IPS-18a (cell line): ENCODE measurements around the gene NXN.
"Not testable (repeated sequence)": the region's sequence is repeated elsewhere in the genome, so short reads cannot be mapped to it uniquely, and the experiment has no call there.

Source experiments
- H3K27ac ChIP-seq: one replicate; pipeline ENCODE4 v1.5.1; 2013; ENCODE audit warnings: low read length
- H3K27me3 ChIP-seq: one replicate; pipeline ENCODE4 v1.6.1; 2013; ENCODE audit warnings: mild to moderate bottlenecking, low read length; ENCODE audit not compliant: control insufficient read depth, insufficient read depth
- H3K36me3 ChIP-seq: one replicate; pipeline ENCODE4 v1.6.1; 2013; ENCODE audit warnings: low read depth, low read length; ENCODE audit not compliant: control insufficient read depth
- H3K4me1 ChIP-seq: one replicate; pipeline ENCODE4 v1.6.1; 2013; ENCODE audit warnings: low read depth, low read length; ENCODE audit not compliant: control insufficient read depth
- H3K4me3 ChIP-seq: one replicate; pipeline ENCODE4 v1.5.1; 2013; ENCODE audit warnings: low read length
- H3K9ac ChIP-seq: one replicate; pipeline ENCODE4 v1.6.1; 2013; ENCODE audit warnings: mild to moderate bottlenecking, low read length, moderate library complexity
- H3K9me3 ChIP-seq: one replicate; pipeline ENCODE4 v1.6.1; 2013; ENCODE audit warnings: low read depth, low read length; ENCODE audit not compliant: control insufficient read depth

The NXN gene

GRCh38 chr17:905708-906107 is 73.9 kb downstream of the NXN start:
- not testable (repeated sequence) for H3K36me3 ChIP-seq, H3K9me3 ChIP-seq, H3K27me3 ChIP-seq, H3K4me3 ChIP-seq, H3K27ac ChIP-seq, H3K9ac ChIP-seq
- peaks cover 17% of the 10 kb centered on the region for H3K4me1 ChIP-seq

- Histone ChIP-seq H3K4me1 (peaks cover 13% of the 10 kb centered on the region), H3K27me3 (no peaks in the 10 kb centered on the region), H3K4me3 (no peak overlapping the region), H3K9me3 (no peaks in the 10 kb centered on the region), H3K27ac (no peak overlapping the region), H3K36me3 (no peaks in the 10 kb centered on the region), H3K9ac (no peak overlapping the region)
These were observed 75.7 kb downstream of the NXN start for GRCh38 chr17:903691-904481.

GRCh38 chr17:902463-902862 is 77.1 kb downstream of the NXN start:
- Histone ChIP-seq H3K36me3 (no peaks in the 10 kb centered on the region), H3K27ac (no peak overlapping the region), H3K4me1 (peaks cover 19% of the 10 kb centered on the region), H3K9me3 (no peaks in the 10 kb centered on the region), H3K27me3 (no peaks in the 10 kb centered on the region), H3K4me3 (no peak overlapping the region), H3K9ac (no peak overlapping the region)

GRCh38 chr17:901964-902363 is 77.6 kb downstream of the NXN start:
- no peak overlapping the region for H3K27ac ChIP-seq
- H3K4me1 ChIP-seq: peaks cover 19% of the 10 kb centered on the region
- no peaks in the 10 kb centered on the region for H3K9me3 ChIP-seq
- H3K9ac ChIP-seq: no peak overlapping the region
- no peaks in the 10 kb centered on the region for H3K27me3 ChIP-seq
- H3K36me3 ChIP-seq: no peaks in the 10 kb centered on the region
- no peak overlapping the region for H3K4me3 ChIP-seq

GRCh38 chr17:901191-901950 is 78.2 kb downstream of the NXN start:
- Histone ChIP-seq H3K27ac (no peak overlapping the region), H3K36me3 (no peaks in the 10 kb centered on the region), H3K9me3 (no peaks in the 10 kb centered on the region), H3K4me1 (peaks cover 19% of the 10 kb centered on the region), H3K9ac (no peak overlapping the region), H3K27me3 (no peaks in the 10 kb centered on the region), H3K4me3 (no peak overlapping the region)

GRCh38 chr17:900336-900934 is 79.1 kb downstream of the NXN start:
- Histone ChIP-seq H3K27ac (no peak overlapping the region), H3K9me3 (no peaks in the 10 kb centered on the region), H3K27me3 (no peaks in the 10 kb centered on the region), H3K36me3 (no peaks in the 10 kb centered on the region), H3K9ac (no peak overlapping the region), H3K4me1 (peaks cover 19% of the 10 kb centered on the region), H3K4me3 (no peak overlapping the region)

GRCh38 chr17:897970-898619 is 81.5 kb downstream of the NXN start:
- H3K36me3 ChIP-seq: no peaks in the 10 kb centered on the region
- no peak overlapping the region for H3K27ac ChIP-seq
- no peak overlapping the region for H3K4me3 ChIP-seq
- H3K9me3 ChIP-seq: no peaks in the 10 kb centered on the region
- H3K4me1 ChIP-seq: peaks cover 19% of the 10 kb centered on the region
- no peak overlapping the region for H3K9ac ChIP-seq
- no peaks in the 10 kb centered on the region for H3K27me3 ChIP-seq

- H3K4me1 ChIP-seq: peaks cover 13% of the 10 kb centered on the region
- H3K36me3 ChIP-seq: no peaks in the 10 kb centered on the region
- no peaks in the 10 kb centered on the region for H3K9me3 ChIP-seq
- no peak overlapping the region for H3K4me3 ChIP-seq
- no peak overlapping the region for H3K27ac ChIP-seq
- no peaks in the 10 kb centered on the region for H3K27me3 ChIP-seq
- H3K9ac ChIP-seq: no peak overlapping the region
These were observed 82.5 kb downstream of the NXN start for GRCh38 chr17:896953-897661.

- H3K9ac ChIP-seq: no peak overlapping the region
- no peak overlapping the region for H3K4me3 ChIP-seq
- no peaks in the 10 kb centered on the region for H3K36me3 ChIP-seq
- no peak overlapping the region for H3K27ac ChIP-seq
- peaks cover 8% of the 10 kb centered on the region for H3K4me1 ChIP-seq
- H3K9me3 ChIP-seq: no peaks in the 10 kb centered on the region
- no peaks in the 10 kb centered on the region for H3K27me3 ChIP-seq
These were observed 83.1 kb downstream of the NXN start for GRCh38 chr17:896454-896853.

GRCh38 chr17:892958-893357 is 86.6 kb downstream of the NXN start:
- Histone ChIP-seq H3K27ac (no peak overlapping the region), H3K36me3 (no peaks in the 10 kb centered on the region), H3K4me1 (peaks cover 7% of the 10 kb centered on the region), H3K9me3 (no peaks in the 10 kb centered on the region), H3K9ac (no peak overlapping the region), H3K27me3 (no peaks in the 10 kb centered on the region), H3K4me3 (no peak overlapping the region)

GRCh38 chr17:888998-889441 is 90.6 kb downstream of the NXN start:
- no peak overlapping the region for H3K4me3 ChIP-seq
- H3K27me3 ChIP-seq: no peaks in the 10 kb centered on the region
- H3K36me3 ChIP-seq: no peaks in the 10 kb centered on the region
- no peak overlapping the region for H3K27ac ChIP-seq
- peaks cover 5% of the 10 kb centered on the region for H3K4me1 ChIP-seq
- H3K9me3 ChIP-seq: no peaks in the 10 kb centered on the region
- no peak overlapping the region for H3K9ac ChIP-seq
